ENCODE measurements around the gene KRT36.

GRCh38 chr17:41476866-41477815 lies 12.6 kb downstream of the KRT36 start:
- TF ChIP-seq CTCF (IDR thresholded peaks at IDR 0.05) (no peak), POLR2A (IDR thresholded peaks at IDR 0.05) (no peak)

Measured in adrenal gland (tissue), 5 donors.